Measurements from ENCODE around the gene ST6GAL1. TPM values are rescaled to one million over a fixed set of nuclear protein-coding genes. Genes with fewer than 3 reads are reported as not detected.

The ST6GAL1 gene
- total RNA-seq, 1 donor from 2014 or later = 156 TPM

- TF ChIP-seq, protein P1, sequence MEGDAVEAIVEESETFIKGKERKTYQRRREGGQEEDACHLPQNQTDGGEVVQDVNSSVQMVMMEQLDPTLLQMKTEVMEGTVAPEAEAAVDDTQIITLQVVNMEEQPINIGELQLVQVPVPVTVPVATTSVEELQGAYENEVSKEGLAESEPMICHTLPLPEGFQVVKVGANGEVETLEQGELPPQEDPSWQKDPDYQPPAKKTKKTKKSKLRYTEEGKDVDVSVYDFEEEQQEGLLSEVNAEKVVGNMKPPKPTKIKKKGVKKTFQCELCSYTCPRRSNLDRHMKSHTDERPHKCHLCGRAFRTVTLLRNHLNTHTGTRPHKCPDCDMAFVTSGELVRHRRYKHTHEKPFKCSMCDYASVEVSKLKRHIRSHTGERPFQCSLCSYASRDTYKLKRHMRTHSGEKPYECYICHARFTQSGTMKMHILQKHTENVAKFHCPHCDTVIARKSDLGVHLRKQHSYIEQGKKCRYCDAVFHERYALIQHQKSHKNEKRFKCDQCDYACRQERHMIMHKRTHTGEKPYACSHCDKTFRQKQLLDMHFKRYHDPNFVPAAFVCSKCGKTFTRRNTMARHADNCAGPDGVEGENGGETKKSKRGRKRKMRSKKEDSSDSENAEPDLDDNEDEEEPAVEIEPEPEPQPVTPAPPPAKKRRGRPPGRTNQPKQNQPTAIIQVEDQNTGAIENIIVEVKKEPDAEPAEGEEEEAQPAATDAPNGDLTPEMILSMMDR (IDR thresholded peaks at IDR 0.05; ENCODE audit: partially characterized antibody, unreplicated experiment) = no peak
- H3K27me3 Mint-ChIP-seq (ENCODE audit: unreplicated experiment) = no peaks in the 10 kb centered on the region
- peaks cover 3% of the 10 kb centered on the region for H3K36me3 Mint-ChIP-seq (ENCODE audit: unreplicated experiment)
- H3K4me3 Mint-ChIP-seq (ENCODE audit: unreplicated experiment) = no peak overlapping the region
- peaks cover 4% of the 10 kb centered on the region for H3K4me1 Mint-ChIP-seq (ENCODE audit: low read depth, unreplicated experiment)
- no peak for DNase-seq
- peaks cover 3% of the 10 kb centered on the region for H3K9me3 Mint-ChIP-seq (ENCODE audit: unreplicated experiment)
- no peak overlapping the region for H3K27ac Mint-ChIP-seq (ENCODE audit: unreplicated experiment)
These were observed 34.9 kb upstream of the ST6GAL1 start for GRCh38 chr3:186895406-186895805.

- DNase-seq = no peak
- Mint-ChIP-seq H3K27ac (ENCODE audit: unreplicated experiment) (no peak overlapping the region), H3K9me3 (ENCODE audit: unreplicated experiment) (peaks cover 3% of the 10 kb centered on the region), H3K36me3 (ENCODE audit: unreplicated experiment) (peaks cover 3% of the 10 kb centered on the region), H3K4me1 (ENCODE audit: low read depth, unreplicated experiment) (peaks cover 4% of the 10 kb centered on the region), H3K27me3 (ENCODE audit: unreplicated experiment) (no peaks in the 10 kb centered on the region), H3K4me3 (ENCODE audit: unreplicated experiment) (no peak overlapping the region)
- TF ChIP-seq, protein P1 (IDR thresholded peaks at IDR 0.05; ENCODE audit: partially characterized antibody, unreplicated experiment) = no peak
These were observed 34.3 kb upstream of the ST6GAL1 start for GRCh38 chr3:186896006-186896405.

DNA sequence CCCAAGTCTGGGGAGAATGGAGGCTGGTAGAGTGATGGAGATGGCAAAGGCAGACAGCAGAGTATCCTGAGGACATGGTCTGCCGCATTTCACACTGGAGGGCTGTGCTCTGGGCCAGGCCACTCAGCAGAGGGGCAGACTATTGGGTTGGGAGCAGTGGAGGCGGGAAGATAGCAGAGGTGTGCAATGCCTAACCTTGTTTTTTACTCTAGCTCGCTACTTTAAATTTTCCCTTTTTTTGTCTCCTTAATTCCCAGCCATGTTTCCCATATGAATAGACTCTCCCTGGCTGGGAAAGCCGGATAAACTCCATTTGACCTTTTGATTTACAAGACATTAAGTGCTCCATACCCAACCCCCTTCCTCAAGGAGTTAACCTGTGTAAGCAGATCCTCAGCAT is 33.5 kb upstream of the ST6GAL1 start:
- Mint-ChIP-seq H3K27me3 (ENCODE audit: unreplicated experiment) (no peaks in the 10 kb centered on the region), H3K36me3 (ENCODE audit: unreplicated experiment) (peaks cover 3% of the 10 kb centered on the region), H3K27ac (ENCODE audit: unreplicated experiment) (no peak overlapping the region), H3K4me3 (ENCODE audit: unreplicated experiment) (no peak overlapping the region), H3K4me1 (ENCODE audit: low read depth, unreplicated experiment) (peaks cover 4% of the 10 kb centered on the region), H3K9me3 (ENCODE audit: unreplicated experiment) (peaks cover 3% of the 10 kb centered on the region)
- no peak for DNase-seq
- TF ChIP-seq, protein P1 (IDR thresholded peaks at IDR 0.05; ENCODE audit: partially characterized antibody, unreplicated experiment) = no peak

GRCh38 chr3:186901135-186901734 is 29.1 kb upstream of the ST6GAL1 start:
- TF ChIP-seq, protein P1 (IDR thresholded peaks at IDR 0.05; ENCODE audit: partially characterized antibody, unreplicated experiment) = no peak
- no peak for DNase-seq
- Mint-ChIP-seq H3K4me3 (ENCODE audit: unreplicated experiment) (no peak overlapping the region), H3K4me1 (ENCODE audit: low read depth, unreplicated experiment) (no peaks in the 10 kb centered on the region), H3K9me3 (ENCODE audit: unreplicated experiment) (peaks cover 3% of the 10 kb centered on the region), H3K36me3 (ENCODE audit: unreplicated experiment) (peaks cover 7% of the 10 kb centered on the region), H3K27ac (ENCODE audit: unreplicated experiment) (no peak overlapping the region), H3K27me3 (ENCODE audit: unreplicated experiment) (peaks cover 4% of the 10 kb centered on the region)

DNA sequence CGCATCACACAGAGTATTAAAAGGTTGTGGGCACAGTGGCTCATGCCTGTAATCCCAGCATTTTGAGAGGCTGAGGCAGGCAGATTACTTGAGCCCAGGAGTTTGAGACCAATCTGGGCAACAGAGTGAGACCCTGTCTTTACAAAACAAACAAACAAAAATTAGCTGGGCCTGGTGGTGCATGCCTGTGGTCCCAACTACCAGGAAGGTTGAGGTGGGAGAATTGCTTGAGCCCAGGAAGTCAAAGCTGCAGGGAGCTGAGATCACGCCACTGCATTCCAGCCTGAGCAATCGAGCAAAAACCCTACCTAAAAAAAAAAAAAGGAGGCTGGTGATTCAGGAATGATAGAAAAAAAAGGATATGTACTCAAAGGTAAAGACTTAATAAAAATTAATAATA is 28.2 kb upstream of the ST6GAL1 start:
- Mint-ChIP-seq H3K9me3 (ENCODE audit: unreplicated experiment) (peaks cover 8% of the 10 kb centered on the region), H3K36me3 (ENCODE audit: unreplicated experiment) (peaks cover 8% of the 10 kb centered on the region), H3K4me3 (ENCODE audit: unreplicated experiment) (no peak overlapping the region), H3K27ac (ENCODE audit: unreplicated experiment) (no peak overlapping the region), H3K27me3 (ENCODE audit: unreplicated experiment) (peaks cover 4% of the 10 kb centered on the region), H3K4me1 (ENCODE audit: low read depth, unreplicated experiment) (no peaks in the 10 kb centered on the region)
- no peak for DNase-seq
- TF ChIP-seq, protein P1 (IDR thresholded peaks at IDR 0.05; ENCODE audit: partially characterized antibody, unreplicated experiment) = no peak
